Activated CD8-positive, alpha-beta memory T cell treated with anti-CD3 and anti-CD28 coated beads, Interleukin-2, amount 10 ng/mL, durations not matched to agents 7 days and 5 days (primary cell): ENCODE results near the gene SERPINE2. TPM values are rescaled to one million over a fixed set of nuclear protein-coding genes. Genes with fewer than 3 reads are reported as not detected.

Experiments used
- ATAC-seq: fragments of 150-1000 bp; cut with Tn5 transposase; one replicate; pipeline ENCODE4 v1.10.0; 2021; ENCODE audit warnings: moderate library complexity
- CTCF ChIA-PET: fragments of 350-600 bp; sonication (Branson Sonifier 250); formaldehyde crosslinking; loops from one replicate; lab custom pipeline; 2021; ENCODE audit warnings: antibody characterized with exemption; lab: Charles Lee
- DNase-seq: peaks from one replicate; pipeline ENCODE4 v3.0.0-alpha.2; 2020
- H3K27ac Mint-ChIP-seq: one replicate; pipeline ENCODE4 v1.8.0; 2021; ENCODE audit warnings: mild to moderate bottlenecking, mixed read lengths
- H3K27me3 Mint-ChIP-seq: one replicate; pipeline ENCODE4 v1.8.0; 2021; ENCODE audit warnings: mixed read lengths
- H3K36me3 Mint-ChIP-seq: one replicate; pipeline ENCODE4 v1.8.0; 2021; ENCODE audit warnings: mild to moderate bottlenecking, mixed read lengths
- H3K4me1 Mint-ChIP-seq: one replicate; pipeline ENCODE4 v1.8.0; 2021; ENCODE audit warnings: mixed read lengths
- H3K4me3 Mint-ChIP-seq: one replicate; pipeline ENCODE4 v1.8.0; 2021; ENCODE audit warnings: mild to moderate bottlenecking, moderate library complexity, mixed read lengths
- H3K9me3 Mint-ChIP-seq: one replicate; pipeline ENCODE4 v1.8.0; 2022; ENCODE audit warnings: low read depth, mixed read lengths
- total RNA-seq, 2 experiments: library from RNA; stranded (reverse); gene quantifications; one replicate each; pipeline ENCODE4 v1.2.3, GENCODE V29; 2021

Gene SERPINE2
- total RNA-seq, 2 experiments from 2014 or later = 1.9 to 8.2 TPM

DNA sequence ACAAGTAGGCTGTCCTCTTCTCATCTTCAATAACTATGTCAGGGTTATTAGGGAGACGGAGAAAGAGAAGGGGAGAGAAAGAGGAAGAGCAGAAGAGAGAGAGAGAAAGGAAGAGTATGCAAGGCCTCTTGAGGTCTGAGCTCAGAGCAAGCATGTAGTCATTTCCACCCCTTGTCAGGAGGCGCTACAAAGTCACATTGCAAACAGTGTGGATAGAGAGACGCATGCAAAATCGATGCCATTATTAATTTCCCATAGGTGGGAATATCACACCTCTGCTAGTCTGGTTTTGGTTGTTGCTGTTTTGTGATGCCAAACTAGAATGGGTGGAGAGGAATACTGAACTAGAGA lies 24.2 kb upstream of the SERPINE2 start:
- CTCF ChIA-PET = interaction anchor here (0.9 to 2.8 kb wide), 3 partner anchors 70 to 97 kb away, joined by 3 to 11 read pairs (median 6); no protein-coding TSS in a partner anchor

DNA sequence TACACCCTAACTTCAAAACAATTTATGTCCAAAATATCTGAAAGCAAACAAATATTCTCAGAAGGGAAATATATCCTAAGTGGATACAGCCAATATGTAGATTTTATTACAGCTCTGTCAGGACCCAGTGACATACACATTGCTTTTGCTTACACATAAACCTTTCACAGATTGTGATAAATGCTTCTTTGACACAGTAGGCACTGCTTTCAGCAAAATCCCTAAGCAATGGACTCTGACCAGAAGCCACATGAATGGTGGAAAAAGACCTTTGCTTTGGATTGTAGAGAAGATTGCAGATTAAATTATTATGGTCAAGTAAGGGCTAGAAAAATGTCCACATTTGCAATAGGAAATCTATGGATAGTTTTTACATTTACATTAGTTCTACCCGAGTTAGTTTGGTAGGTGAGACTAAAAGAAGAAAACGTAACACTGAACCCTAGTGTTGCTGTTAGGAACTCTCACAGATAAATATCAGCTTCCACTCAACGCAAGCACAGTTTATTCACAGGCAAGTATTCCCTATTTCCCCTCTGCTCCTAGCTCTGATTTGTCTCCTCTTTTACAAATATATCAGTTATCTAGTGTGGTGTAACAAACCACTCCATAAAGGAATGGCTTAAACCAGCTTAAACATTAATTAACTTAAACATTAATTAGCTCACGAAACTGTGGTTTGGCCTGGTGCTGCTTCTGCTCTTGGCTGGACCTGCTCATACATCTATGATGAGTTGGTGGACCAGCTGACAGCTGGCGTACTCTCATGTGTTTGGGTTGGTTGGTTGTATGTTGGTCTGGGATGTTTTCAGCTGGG lies 23.6 kb upstream of the SERPINE2 start:
- Mint-ChIP-seq H3K36me3 (no peaks in the 10 kb centered on the region), H3K4me1 (no peaks in the 10 kb centered on the region), H3K27me3 (peaks cover 12% of the 10 kb centered on the region), H3K9me3 (no peaks in the 10 kb centered on the region), H3K27ac (no peak overlapping the region), H3K4me3 (no peak overlapping the region)
- ATAC-seq = no peak
- no peak for DNase-seq
- CTCF ChIA-PET = interaction anchor here (0.6 to 2.8 kb wide), 4 partner anchors 70 to 220 kb away, joined by 3 to 11 read pairs (median 4); no protein-coding TSS in a partner anchor

More for the DNA sequence above, 24.2 kb upstream of the SERPINE2 start:
- H3K27ac Mint-ChIP-seq = no peak overlapping the region
- H3K36me3 Mint-ChIP-seq = no peaks in the 10 kb centered on the region
- DNase-seq (no peak), ATAC-seq (no peak)
- peaks cover 15% of the 10 kb centered on the region for H3K27me3 Mint-ChIP-seq
- no peaks in the 10 kb centered on the region for H3K9me3 Mint-ChIP-seq
- H3K4me3 Mint-ChIP-seq = no peak overlapping the region
- H3K4me1 Mint-ChIP-seq = no peaks in the 10 kb centered on the region

DNA sequence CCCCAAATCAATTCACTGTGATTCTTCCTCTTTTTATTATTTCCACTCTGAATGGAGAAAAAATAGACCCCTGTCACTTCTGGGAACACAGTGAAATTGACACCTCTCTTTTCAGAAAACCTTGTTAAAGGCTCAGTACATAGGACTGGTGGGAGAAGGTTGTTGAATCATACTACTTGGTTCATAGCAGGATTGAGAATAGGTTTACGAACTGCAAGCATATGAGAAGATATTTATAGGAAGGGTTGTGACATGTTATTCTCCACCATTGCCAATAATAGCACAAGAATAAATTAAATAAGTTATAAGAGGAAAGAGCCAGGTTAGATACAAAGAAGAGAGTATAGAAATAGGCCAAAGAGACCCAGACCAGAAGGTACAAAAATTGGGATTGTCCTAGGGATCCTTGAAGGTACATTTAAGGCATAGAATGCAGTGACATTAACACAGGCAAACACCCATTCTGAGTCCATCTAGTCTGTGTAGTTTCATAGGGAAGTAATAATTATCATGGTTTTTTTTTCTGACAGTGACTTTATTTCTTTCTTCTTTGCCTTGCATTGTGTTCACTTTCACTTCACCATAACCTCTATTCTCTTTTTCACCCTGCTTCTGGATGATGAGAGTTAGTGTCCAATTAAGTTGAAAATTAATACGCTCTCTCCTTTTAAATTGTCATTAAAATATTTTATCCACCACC lies 21.8 kb upstream of the SERPINE2 start:
- H3K4me3 Mint-ChIP-seq = no peak overlapping the region
- no peak overlapping the region for H3K27ac Mint-ChIP-seq
- H3K27me3 Mint-ChIP-seq = peaks cover 7% of the 10 kb centered on the region
- CTCF ChIA-PET = no interaction called here
- H3K9me3 Mint-ChIP-seq = no peaks in the 10 kb centered on the region
- ATAC-seq = no peak
- DNase-seq = no peak
- no peaks in the 10 kb centered on the region for H3K4me1 Mint-ChIP-seq
- H3K36me3 Mint-ChIP-seq = no peaks in the 10 kb centered on the region

DNA sequence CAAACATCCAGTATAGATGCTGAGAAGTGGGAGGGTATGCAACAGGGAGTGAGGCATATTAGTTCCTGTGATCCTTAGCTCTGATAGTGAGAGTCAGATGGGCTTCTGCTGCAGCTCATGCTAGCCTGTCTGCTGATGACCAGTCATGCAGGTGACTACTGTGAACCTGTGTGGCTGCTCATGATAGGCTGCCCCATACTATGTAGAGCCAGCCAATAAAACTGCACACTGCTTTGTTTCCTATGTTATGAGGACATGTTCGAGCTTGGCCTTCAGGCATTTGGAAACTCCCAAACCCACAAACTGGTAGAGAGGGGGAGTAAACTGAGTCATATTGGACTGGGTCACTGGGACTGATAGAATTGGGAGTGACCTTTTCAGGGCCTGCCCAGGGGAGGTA lies 20.1 kb upstream of the SERPINE2 start:
- no peaks in the 10 kb centered on the region for H3K9me3 Mint-ChIP-seq
- no peak overlapping the region for H3K27ac Mint-ChIP-seq
- CTCF ChIA-PET = no interaction called here
- no peak overlapping the region for H3K4me3 Mint-ChIP-seq
- no peak for DNase-seq
- no peaks in the 10 kb centered on the region for H3K27me3 Mint-ChIP-seq
- ATAC-seq = no peak
- no peaks in the 10 kb centered on the region for H3K36me3 Mint-ChIP-seq
- no peaks in the 10 kb centered on the region for H3K4me1 Mint-ChIP-seq

DNA sequence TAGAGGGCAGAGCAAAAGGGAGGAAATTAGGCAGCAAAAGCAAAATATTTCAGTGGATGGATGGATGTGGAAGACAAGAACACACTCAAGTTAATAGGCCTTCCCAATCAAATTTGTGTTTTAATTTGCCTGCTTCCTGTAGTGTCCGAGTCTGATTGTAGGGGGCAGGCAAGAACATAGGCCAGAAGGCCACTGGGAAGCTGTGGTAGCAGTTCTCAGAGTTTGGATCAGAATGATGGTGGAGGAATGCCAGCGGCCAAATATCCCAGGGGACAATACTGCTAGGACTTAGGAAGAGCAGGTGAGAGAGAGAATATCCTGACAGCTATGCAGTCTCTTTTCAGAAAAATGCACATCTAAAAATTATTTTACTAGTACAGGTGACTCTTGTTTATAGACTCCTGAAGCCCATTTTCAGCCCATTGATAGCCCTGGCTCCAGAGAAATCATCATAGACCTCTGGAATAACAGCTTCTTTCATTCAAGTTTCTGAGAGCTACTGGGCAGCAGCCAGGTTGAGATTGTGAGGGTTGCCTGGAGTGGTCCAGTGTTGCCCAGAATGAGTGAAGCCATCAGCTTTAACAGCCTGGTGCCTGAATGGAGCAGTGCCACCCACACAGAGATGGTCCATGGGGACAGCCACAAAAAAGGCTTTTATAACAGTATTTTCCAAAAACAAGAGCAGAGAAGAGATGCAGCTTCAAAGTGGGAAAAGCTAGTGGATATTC lies 19.1 kb upstream of the SERPINE2 start:
- no peaks in the 10 kb centered on the region for H3K4me1 Mint-ChIP-seq
- DNase-seq (no peak), ATAC-seq (no peak)
- H3K27me3 Mint-ChIP-seq = peaks cover 3% of the 10 kb centered on the region
- H3K36me3 Mint-ChIP-seq = no peaks in the 10 kb centered on the region
- no peak overlapping the region for H3K4me3 Mint-ChIP-seq
- CTCF ChIA-PET = no interaction called here
- no peaks in the 10 kb centered on the region for H3K9me3 Mint-ChIP-seq
- no peak overlapping the region for H3K27ac Mint-ChIP-seq

DNA sequence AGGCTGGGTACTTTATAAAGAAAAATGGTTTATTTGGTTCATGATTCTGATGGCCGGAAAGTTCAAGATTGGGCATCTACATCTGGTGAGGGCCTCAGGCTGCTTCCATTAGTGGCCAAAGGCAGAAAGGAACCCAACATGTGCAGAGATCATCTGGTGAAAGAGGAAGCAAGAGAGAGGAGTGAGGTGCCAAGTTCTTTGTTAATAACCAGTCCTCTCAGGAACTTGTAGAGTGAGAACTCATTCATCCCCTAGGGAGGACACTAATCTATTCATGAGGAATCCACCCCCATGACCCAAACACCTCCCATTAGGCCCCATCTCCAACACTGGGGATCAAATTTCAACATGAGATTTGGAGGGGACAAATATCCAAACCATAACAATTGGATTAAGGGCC lies 17.8 kb upstream of the SERPINE2 start:
- Mint-ChIP-seq H3K4me3 (no peak overlapping the region), H3K27me3 (peaks cover 8% of the 10 kb centered on the region), H3K27ac (no peak overlapping the region), H3K36me3 (no peaks in the 10 kb centered on the region), H3K4me1 (no peaks in the 10 kb centered on the region), H3K9me3 (no peaks in the 10 kb centered on the region)
- no peak for ATAC-seq
- CTCF ChIA-PET = no interaction called here
- no peak for DNase-seq

DNA sequence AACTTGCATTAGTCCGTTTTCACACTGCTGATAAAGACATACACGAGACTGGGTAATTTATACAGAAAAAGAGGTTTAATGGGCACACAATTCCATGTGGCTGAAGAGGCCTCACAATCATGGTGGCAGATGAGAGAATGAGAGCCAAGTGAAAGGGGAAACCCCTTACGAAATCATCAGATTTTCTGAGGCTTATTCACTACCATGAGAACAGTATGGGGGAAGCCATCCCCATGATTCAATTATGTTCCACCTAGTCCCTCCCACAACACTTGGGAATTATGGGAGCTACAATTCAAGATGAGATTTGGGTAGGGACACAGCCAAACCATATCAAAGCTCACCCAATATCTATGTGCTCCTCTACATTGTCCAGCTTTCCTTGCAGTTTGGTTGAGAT lies 16.0 kb upstream of the SERPINE2 start:
- ATAC-seq (no peak), DNase-seq (no peak)
- peaks cover 23% of the 10 kb centered on the region for H3K27me3 Mint-ChIP-seq
- CTCF ChIA-PET = no interaction called here
- no peaks in the 10 kb centered on the region for H3K9me3 Mint-ChIP-seq
- H3K36me3 Mint-ChIP-seq = no peaks in the 10 kb centered on the region
- H3K27ac Mint-ChIP-seq = no peak overlapping the region
- no peak overlapping the region for H3K4me3 Mint-ChIP-seq
- H3K4me1 Mint-ChIP-seq = no peaks in the 10 kb centered on the region

DNA sequence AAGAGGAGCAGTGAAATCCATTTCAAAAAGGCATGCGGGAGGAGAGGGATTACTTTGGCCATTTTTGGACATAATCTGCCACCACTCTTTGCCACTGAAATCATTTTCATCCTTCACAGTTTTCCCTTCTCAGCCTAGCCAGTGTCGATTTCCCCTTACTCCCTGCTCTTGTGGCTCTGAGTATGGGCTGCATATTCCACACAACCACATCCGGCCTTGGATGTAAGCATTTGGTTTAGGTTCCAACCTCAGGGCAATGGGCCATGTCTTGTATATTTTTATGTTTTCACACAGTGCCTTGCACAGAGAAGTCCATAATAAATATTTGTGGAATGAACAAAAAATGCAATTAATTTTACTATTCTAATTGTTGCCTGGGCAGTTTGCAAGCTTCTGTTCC lies 7.7 kb upstream of the SERPINE2 start:
- CTCF ChIA-PET = no interaction called here
- no peak for ATAC-seq
- DNase-seq = no peak
- peaks cover 63% of the 10 kb centered on the region for H3K27me3 Mint-ChIP-seq
- H3K4me3 Mint-ChIP-seq = no peak overlapping the region
- no peaks in the 10 kb centered on the region for H3K36me3 Mint-ChIP-seq
- no peaks in the 10 kb centered on the region for H3K9me3 Mint-ChIP-seq
- H3K27ac Mint-ChIP-seq = no peak overlapping the region
- H3K4me1 Mint-ChIP-seq = no peaks in the 10 kb centered on the region

DNA sequence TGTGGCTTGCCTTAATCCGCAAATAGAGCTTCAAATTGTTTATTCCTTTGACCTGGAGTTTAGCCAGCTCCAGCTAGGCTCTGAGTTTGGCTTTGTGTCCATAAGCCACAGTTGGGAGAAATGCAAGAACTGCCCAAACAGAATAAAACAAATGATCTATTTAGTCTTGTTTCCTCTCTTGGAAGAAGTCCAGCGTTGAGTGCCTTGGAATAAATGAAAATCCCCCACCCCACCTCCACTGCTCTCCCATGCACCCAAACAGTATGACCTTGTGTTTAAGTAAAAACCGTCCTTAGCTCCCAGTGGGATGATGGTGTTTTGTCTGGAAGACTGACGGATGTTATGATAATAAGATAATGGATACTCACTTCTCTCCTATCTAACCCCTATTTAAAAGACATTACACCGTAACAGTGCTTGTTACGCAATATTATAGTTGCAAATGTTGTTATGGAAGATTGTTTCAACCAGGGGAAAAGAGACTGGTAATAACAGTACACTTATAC lies 3.2 kb upstream of the SERPINE2 start:
- ATAC-seq (no peak), DNase-seq (no peak)
- Mint-ChIP-seq H3K4me3 (no peak overlapping the region), H3K27ac (no peak overlapping the region), H3K36me3 (no peaks in the 10 kb centered on the region), H3K9me3 (no peaks in the 10 kb centered on the region), H3K27me3 (peaks cover 67% of the 10 kb centered on the region), H3K4me1 (peaks cover 13% of the 10 kb centered on the region)
- CTCF ChIA-PET = interaction anchor here (1.3 to 2.4 kb wide), 2 partner anchors 49 to 72 kb away, joined by 4 to 6 read pairs; no protein-coding TSS in a partner anchor

DNA sequence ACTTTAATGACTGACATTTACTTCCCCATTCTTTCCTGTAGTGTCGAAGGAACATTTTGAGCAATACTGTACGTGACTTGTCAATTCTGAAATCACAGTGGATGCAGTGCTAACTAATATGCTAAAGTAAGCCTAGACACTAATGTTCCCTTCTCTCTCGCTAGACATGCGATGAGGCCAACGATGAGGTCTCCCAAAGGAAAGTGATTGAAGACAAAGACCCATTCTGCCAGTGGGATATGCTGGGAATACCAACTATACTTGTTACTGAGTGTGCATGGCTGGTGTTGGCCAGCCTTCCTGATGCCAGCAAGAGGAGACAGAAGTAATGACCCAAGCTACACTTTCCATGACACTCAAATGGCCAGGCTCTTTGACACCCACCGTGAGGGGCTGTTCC lies 2.5 kb upstream of the SERPINE2 start:
- CTCF ChIA-PET = interaction anchor here (2.4 kb wide), 1 partner anchor 48 kb away, joined by 6 read pairs; no protein-coding TSS in a partner anchor
- no peak for ATAC-seq

DNA sequence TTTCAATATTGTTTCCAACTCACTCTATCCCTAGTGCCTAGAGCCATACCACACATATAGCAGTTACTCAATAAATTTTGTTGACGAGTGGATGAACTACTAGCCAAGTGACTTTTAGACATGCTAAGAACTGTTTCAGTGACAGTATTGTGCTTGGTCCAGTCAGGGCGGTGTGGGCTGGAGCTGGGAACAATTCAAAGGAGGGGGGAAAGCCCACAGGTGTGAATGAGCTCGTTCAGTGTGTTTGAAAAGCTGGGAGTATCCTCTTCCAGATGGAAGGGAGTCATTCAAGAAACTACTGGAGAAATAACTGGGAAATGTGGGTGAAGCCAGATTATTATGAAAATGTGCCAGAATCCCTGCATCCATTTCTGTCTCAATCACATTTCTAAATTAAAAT lies 1.7 kb upstream of the SERPINE2 start:
- H3K27ac Mint-ChIP-seq = no peak overlapping the region
- H3K27me3 Mint-ChIP-seq = peaks cover 78% of the 10 kb centered on the region
- DNase-seq (no peak), ATAC-seq (no peak)
- H3K4me1 Mint-ChIP-seq = peaks cover 16% of the 10 kb centered on the region
- H3K9me3 Mint-ChIP-seq = no peaks in the 10 kb centered on the region
- H3K36me3 Mint-ChIP-seq = no peaks in the 10 kb centered on the region
- CTCF ChIA-PET = interaction anchor here (2.4 kb wide), 1 partner anchor 47 kb away, joined by 6 read pairs; no protein-coding TSS in a partner anchor
- H3K4me3 Mint-ChIP-seq = no peak overlapping the region

More for the DNA sequence above, 2.5 kb upstream of the SERPINE2 start:
- Mint-ChIP-seq H3K27me3 (peaks cover 73% of the 10 kb centered on the region), H3K27ac (no peak overlapping the region), H3K4me3 (no peak overlapping the region), H3K9me3 (no peaks in the 10 kb centered on the region), H3K4me1 (peaks cover 16% of the 10 kb centered on the region), H3K36me3 (no peaks in the 10 kb centered on the region)
- DNase-seq = no peak

DNA sequence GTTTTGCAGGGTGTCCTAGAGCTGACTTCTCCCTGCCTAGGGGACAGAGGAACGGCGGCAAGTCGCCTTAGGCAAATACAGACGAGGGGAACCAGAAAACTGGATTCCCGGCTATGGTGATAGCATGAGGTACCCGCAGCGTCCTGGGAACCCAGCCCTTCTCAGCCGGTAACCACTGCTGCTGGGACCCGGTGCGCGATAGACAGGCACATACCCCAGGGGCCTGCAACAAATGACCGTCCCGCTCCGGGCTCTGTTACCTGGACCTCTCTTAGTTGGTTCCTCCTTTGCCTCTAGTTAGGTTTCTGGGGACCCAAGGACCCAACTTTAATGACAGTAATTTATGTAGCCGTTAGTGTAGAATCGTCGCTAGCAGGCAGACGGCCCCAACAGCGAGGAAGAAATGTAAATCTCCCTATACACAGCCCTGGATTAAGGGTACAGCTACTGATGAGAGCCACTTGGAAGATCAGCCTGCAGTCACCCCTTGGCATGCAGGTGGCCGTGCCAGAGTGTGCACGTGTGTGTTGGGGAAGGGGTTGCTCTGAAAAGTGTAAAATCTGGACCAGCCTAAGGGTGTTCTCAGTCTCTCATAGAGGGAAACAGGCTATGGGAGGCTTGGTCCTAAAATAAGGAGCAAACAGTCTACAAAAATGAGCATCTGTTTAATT lies 819 bp upstream of the SERPINE2 start:
- peak; percentile 6 for ATAC-seq
- CTCF ChIA-PET = interaction anchor here (2.3 kb wide), 1 partner anchor 49 kb away, joined by 5 read pairs; no protein-coding TSS in a partner anchor
- H3K27ac Mint-ChIP-seq = no peak overlapping the region
- H3K27me3 Mint-ChIP-seq = peaks cover 79% of the 10 kb centered on the region
- H3K36me3 Mint-ChIP-seq = no peaks in the 10 kb centered on the region
- no peaks in the 10 kb centered on the region for H3K9me3 Mint-ChIP-seq
- H3K4me1 Mint-ChIP-seq = peaks cover 16% of the 10 kb centered on the region
- H3K4me3 Mint-ChIP-seq = peak overlapping the region; percentile 46
- no peak for DNase-seq

DNA sequence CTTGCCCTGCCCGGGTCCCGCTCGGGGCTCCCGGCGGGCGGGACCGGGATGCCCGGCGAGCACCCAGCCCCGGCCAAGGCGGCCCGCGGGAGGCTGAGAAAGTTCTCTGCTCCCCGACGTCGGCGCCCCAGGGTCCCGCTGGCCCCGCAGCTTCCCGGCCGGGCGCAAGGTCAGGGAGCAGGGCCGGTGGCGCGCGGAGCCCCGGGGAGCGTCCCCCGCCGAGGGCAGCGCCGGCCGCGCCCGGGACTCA lies 331 bp downstream of the SERPINE2 start:
- CTCF ChIA-PET = interaction anchor here (1.0 to 2.3 kb wide), 3 partner anchors 13 to 245 kb away, joined by 4 to 6 read pairs (median 5); no protein-coding TSS in a partner anchor
- Mint-ChIP-seq H3K4me1 (peaks cover 16% of the 10 kb centered on the region), H3K36me3 (peaks cover 1% of the 10 kb centered on the region), H3K4me3 (peak overlapping the region; percentile 81), H3K27ac (no peak overlapping the region), H3K27me3 (peaks cover 78% of the 10 kb centered on the region), H3K9me3 (no peaks in the 10 kb centered on the region)
- no peak for DNase-seq
- peak; percentile 48 for ATAC-seq
